Measurements from ENCODE around the gene OLIG2. TPM values are rescaled to one million over a fixed set of nuclear protein-coding genes. Genes with fewer than 3 reads are reported as not detected.

Gene OLIG2
- total and polyA plus RNA-seq, 2 of the 4 experiments (the other 2 are of a cell fraction) = not detected

- no peaks in the 10 kb centered on the region; the same call in 1 of the 2 replicates for H4K20me1 ChIP-seq (ENCODE audit: insufficient read depth, low read length)
- TF ChIP-seq CTCF (conservative IDR thresholded peaks at IDR 0.05; ENCODE audit: low read depth, low read length) (no peak), RCOR1 (IDR thresholded peaks at IDR 0.05; ENCODE audit: insufficient replicate concordance, low read length) (no peak), RAD21 (IDR thresholded peaks at IDR 0.05; ENCODE audit: low read length) (no peak)
- no peaks in the 10 kb centered on the region for H3K36me3 ChIP-seq (ENCODE audit: control insufficient read depth, insufficient read depth, low read length)
- no TSS peak for BruUV-seq (replicated peaks)
- no peak overlapping the region for H3K14ac ChIP-seq (replicated peaks; ENCODE audit: low read depth, low read length)
- H3K27ac ChIP-seq (ENCODE audit: insufficient read depth, low read length) = no peak overlapping the region
- H3K4me1 ChIP-seq (ENCODE audit: control insufficient read depth, insufficient read depth, low read length) = no peaks in the 10 kb centered on the region
- no peak overlapping the region for H3K56ac ChIP-seq (ENCODE audit: extremely low read depth, insufficient read depth, low read length)
- no peak overlapping the region for H2AK5ac ChIP-seq (ENCODE audit: low read depth, low read length)
- DNase-seq = no peak
- ChIA-PET CTCF (no interaction called here), POLR2A (ENCODE audit: unreplicated experiment) (no interaction called here)
- no peak overlapping the region for H4K5ac ChIP-seq (ENCODE audit: low read depth, low read length)
- H3K4ac ChIP-seq (ENCODE audit: low read depth, low read length) = no peak overlapping the region
- no peak overlapping the region for H3K18ac ChIP-seq (ENCODE audit: low read depth, low read length)
- H2AFZ ChIP-seq (replicated peaks; ENCODE audit: low read length, poor library complexity) = no peak overlapping the region
- H4K8ac ChIP-seq (ENCODE audit: low read depth in 2 of 2, low read length in 2 of 2) = no peak overlapping the region
- no peak overlapping the region for H2BK120ac ChIP-seq (ENCODE audit: low read depth, low read length)
- no peaks in the 10 kb centered on the region for H3K9me1 ChIP-seq (ENCODE audit: insufficient read depth, low read length)
- H4K91ac ChIP-seq (ENCODE audit: insufficient read depth, low read depth, low read length) = no peak overlapping the region
- H3K79me1 ChIP-seq (ENCODE audit: low read depth in 1 of 2, low read length in 2 of 2) = no peaks in the 10 kb centered on the region
- no peak overlapping the region for H3K4me3 ChIP-seq (ENCODE audit: insufficient read depth, low read depth, low read length)
- no peak for ATAC-seq (ENCODE audit: low read depth)
- intact Hi-C loops (cut with micrococcal nuclease) = no loop called here
- peaks cover 3% of the 10 kb centered on the region; the same call in 1 of the 2 replicates for H3K9me3 ChIP-seq (ENCODE audit: control insufficient read depth, insufficient read depth, low read length)
- H3K27me3 ChIP-seq (ENCODE audit: control insufficient read depth, insufficient read depth, low read length) = peaks cover 72% of the 10 kb centered on the region
- H2BK15ac ChIP-seq (ENCODE audit: low read depth, low read length) = no peak overlapping the region
- no peak overlapping the region for H3K9ac ChIP-seq (ENCODE audit: low read depth, low read length)
- H2BK20ac ChIP-seq (ENCODE audit: low read depth, low read length) = no peak overlapping the region
- H3K23ac ChIP-seq (ENCODE audit: low read depth, low read length) = no peak overlapping the region
- H2BK5ac ChIP-seq (ENCODE audit: low read depth, low read length, poor library complexity, severe bottlenecking) = no peak overlapping the region
- in situ Hi-C loops (cut with MboI; ENCODE audit: low sequenced_read_pairs) = no loop called here
- 0% methylated on average over 2 of the region's 9 CpGs; no CpG with 5 or more reads in 1 of the 2 experiments for WGBS, 2 experiments (ENCODE audit: extremely low coverage in 2 of 2, insufficient read length in 1 of 2)
- H3K4me2 ChIP-seq (ENCODE audit: low read depth, low read length) = no peak overlapping the region
- dilution Hi-C loops (cut with HindIII; ENCODE audit: low sequenced_read_pairs, unreplicated experiment) = no loop called here
- H2AK9ac ChIP-seq (replicated peaks; ENCODE audit: low read depth, low read length, poor library complexity) = no peak overlapping the region
Observed at GRCh38 chr21:33018707-33019465, 6.8 kb upstream of the OLIG2 start.
